ENCODE results near the gene ADAMTS16.

Gene ADAMTS16

DNA sequence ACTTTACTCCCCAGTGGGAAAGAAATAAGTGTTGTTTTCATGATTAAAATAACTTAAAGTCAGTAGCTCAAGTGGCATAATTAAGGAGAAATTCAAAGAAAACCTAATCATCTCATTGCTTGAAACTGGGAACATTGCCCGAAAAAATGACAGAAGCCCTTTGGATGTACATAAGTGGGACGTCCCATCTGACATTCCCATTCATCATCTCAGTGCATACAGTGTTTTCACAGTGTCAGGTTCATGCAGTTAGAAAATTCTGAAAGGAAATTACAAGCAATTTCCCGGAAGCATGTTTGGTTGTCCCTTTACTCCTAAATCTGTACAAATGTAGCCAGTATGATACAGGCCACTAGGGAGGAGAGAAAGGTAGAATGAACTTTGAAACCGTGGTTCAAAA is 95.6 kb downstream of the ADAMTS16 start:
- Histone ChIP-seq H2BK5ac (ENCODE audit: low read depth, low read length, poor library complexity, severe bottlenecking) (no peak overlapping the region), H4K91ac (ENCODE audit: low read length) (no peak overlapping the region), H3K4me1 (ENCODE audit: control insufficient read depth, insufficient read depth, low read depth, low read length) (no peaks in the 10 kb centered on the region), H2BK15ac (ENCODE audit: low read depth, poor library complexity, severe bottlenecking) (no peak overlapping the region), H3K9ac (ENCODE audit: low read length) (no peak overlapping the region), H2BK12ac (ENCODE audit: low read length in 2 of 2) (no peak overlapping the region), H3K79me1 (replicated peaks; ENCODE audit: low read length, poor library complexity, severe bottlenecking) (no peaks in the 10 kb centered on the region), H3K14ac (ENCODE audit: low read length in 2 of 2) (no peak overlapping the region), H3K4me2 (ENCODE audit: low read length, poor library complexity, severe bottlenecking) (no peak overlapping the region), H4K8ac (ENCODE audit: low read length) (no peak overlapping the region), H3K36me3 (ENCODE audit: control insufficient read depth in 1 of 2, insufficient read depth in 2 of 2, low read depth in 1 of 2, low read length in 2 of 2) (no peaks in the 10 kb centered on the region), H3K4me3 (ENCODE audit: insufficient read depth in 1 of 2, low read depth in 1 of 2, low read length in 2 of 2) (no peak overlapping the region), H3K9me3 (ENCODE audit: control insufficient read depth, low read length) (no peaks in the 10 kb centered on the region), H3K27me3 (ENCODE audit: control insufficient read depth in 1 of 2, insufficient read depth in 1 of 2, low read length in 2 of 2) (no peaks in the 10 kb centered on the region), H2AK5ac (ENCODE audit: low read length, severe bottlenecking) (no peak overlapping the region), H3K27ac (ENCODE audit: low read length, poor library complexity, severe bottlenecking) (no peak overlapping the region), H3K23ac (ENCODE audit: low read length in 2 of 2) (no peak overlapping the region), H3K4ac (ENCODE audit: low read depth in 1 of 2, low read length in 2 of 2) (no peak overlapping the region), H2AFZ (ENCODE audit: low read depth, low read length) (no peak overlapping the region), H2BK120ac (ENCODE audit: low read depth, low read length) (no peak overlapping the region), H3K18ac (ENCODE audit: low read depth in 1 of 2, low read length in 2 of 2) (no peak overlapping the region)
- WGBS: 82% methylated on average over 3 of the region's 4 CpGs
- no peak for DNase-seq

DNA sequence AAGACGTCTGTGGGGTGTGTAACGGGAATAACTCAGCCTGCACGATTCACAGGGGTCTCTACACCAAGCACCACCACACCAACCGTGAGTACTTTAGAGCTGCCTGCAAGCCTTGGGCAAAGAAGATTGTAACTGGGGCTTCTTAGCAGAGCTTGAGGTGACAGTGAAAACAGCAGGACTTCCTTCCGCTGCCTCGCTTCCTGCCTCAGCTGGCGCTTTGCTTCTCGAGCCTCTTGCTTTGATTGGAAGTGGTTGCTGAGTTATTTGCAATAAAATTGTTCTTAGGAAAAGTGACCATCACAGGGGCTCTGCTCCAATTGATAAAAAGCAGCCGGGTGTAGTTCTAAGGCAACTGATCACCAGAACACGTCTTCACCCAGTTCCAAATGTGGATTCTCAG is 99.1 kb downstream of the ADAMTS16 start:
- WGBS: 69% methylated on average over 10 of the region's 10 CpGs

DNA sequence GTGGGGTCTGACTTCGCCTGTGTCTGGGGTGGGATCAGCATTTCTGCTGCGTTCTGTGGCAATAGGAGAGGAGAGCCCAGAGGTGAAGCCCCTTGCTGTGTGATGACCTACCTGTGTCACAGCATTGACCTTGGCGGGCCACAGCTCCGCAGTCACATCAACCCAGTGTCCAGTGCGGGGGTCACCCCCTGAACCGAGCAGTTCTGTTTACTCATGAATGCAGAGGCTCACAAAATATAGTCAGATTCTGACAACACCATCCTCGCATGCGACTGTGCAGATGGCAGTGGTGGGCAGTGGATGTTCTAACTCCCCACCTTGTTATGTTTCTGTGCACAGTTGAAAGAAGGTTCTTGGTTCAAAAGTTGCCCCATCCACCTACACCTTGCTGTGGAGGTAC is 100.1 kb downstream of the ADAMTS16 start:
- Histone ChIP-seq H2AFZ (ENCODE audit: low read depth, low read length) (no peak overlapping the region), H4K8ac (ENCODE audit: low read length) (no peak overlapping the region), H3K27ac (ENCODE audit: low read length, poor library complexity, severe bottlenecking) (no peak overlapping the region), H3K4me2 (ENCODE audit: low read length, poor library complexity, severe bottlenecking) (no peak overlapping the region), H3K18ac (ENCODE audit: low read depth in 1 of 2, low read length in 2 of 2) (no peak overlapping the region), H3K4me3 (ENCODE audit: insufficient read depth in 1 of 2, low read depth in 1 of 2, low read length in 2 of 2) (no peak overlapping the region), H2BK15ac (ENCODE audit: low read depth, poor library complexity, severe bottlenecking) (no peak overlapping the region), H3K36me3 (ENCODE audit: control insufficient read depth in 1 of 2, insufficient read depth in 2 of 2, low read depth in 1 of 2, low read length in 2 of 2) (peaks cover 4 to 11% of the 10 kb centered on the region in 2 experiments), H3K9me3 (ENCODE audit: control insufficient read depth, low read length) (no peaks in the 10 kb centered on the region), H2BK5ac (ENCODE audit: low read depth, low read length, poor library complexity, severe bottlenecking) (no peak overlapping the region), H2BK120ac (ENCODE audit: low read depth, low read length) (no peak overlapping the region), H3K27me3 (ENCODE audit: control insufficient read depth in 1 of 2, insufficient read depth in 1 of 2, low read length in 2 of 2) (no peaks in the 10 kb centered on the region), H3K79me1 (replicated peaks; ENCODE audit: low read length, poor library complexity, severe bottlenecking) (no peaks in the 10 kb centered on the region), H3K4ac (ENCODE audit: low read depth in 1 of 2, low read length in 2 of 2) (no peak overlapping the region), H3K4me1 (ENCODE audit: control insufficient read depth, insufficient read depth, low read depth, low read length) (no peaks in the 10 kb centered on the region), H3K9ac (ENCODE audit: low read length) (no peak overlapping the region), H3K23ac (ENCODE audit: low read length in 2 of 2) (no peak overlapping the region), H2BK12ac (ENCODE audit: low read length in 2 of 2) (no peak overlapping the region), H2AK5ac (ENCODE audit: low read length, severe bottlenecking) (no peak overlapping the region), H4K91ac (ENCODE audit: low read length) (no peak overlapping the region), H3K14ac (ENCODE audit: low read length in 2 of 2) (no peak overlapping the region)
- 88% methylated on average over 8 of the region's 8 CpGs for WGBS
- DNase-seq: no peak

More for the DNA sequence above, 99.1 kb downstream of the ADAMTS16 start:
- Histone ChIP-seq H2BK12ac (ENCODE audit: low read length in 2 of 2) (no peak overlapping the region), H3K27me3 (ENCODE audit: control insufficient read depth in 1 of 2, insufficient read depth in 1 of 2, low read length in 2 of 2) (no peaks in the 10 kb centered on the region), H3K23ac (ENCODE audit: low read length in 2 of 2) (no peak overlapping the region), H3K18ac (ENCODE audit: low read depth in 1 of 2, low read length in 2 of 2) (no peak overlapping the region), H4K91ac (ENCODE audit: low read length) (no peak overlapping the region), H3K4me3 (ENCODE audit: insufficient read depth in 1 of 2, low read depth in 1 of 2, low read length in 2 of 2) (no peak overlapping the region), H3K9ac (ENCODE audit: low read length) (no peak overlapping the region), H2BK15ac (ENCODE audit: low read depth, poor library complexity, severe bottlenecking) (no peak overlapping the region), H3K4ac (ENCODE audit: low read depth in 1 of 2, low read length in 2 of 2) (no peak overlapping the region), H3K14ac (ENCODE audit: low read length in 2 of 2) (no peak overlapping the region), H3K4me2 (ENCODE audit: low read length, poor library complexity, severe bottlenecking) (no peak overlapping the region), H3K27ac (ENCODE audit: low read length, poor library complexity, severe bottlenecking) (no peak overlapping the region), H2BK5ac (ENCODE audit: low read depth, low read length, poor library complexity, severe bottlenecking) (no peak overlapping the region), H3K79me1 (replicated peaks; ENCODE audit: low read length, poor library complexity, severe bottlenecking) (no peaks in the 10 kb centered on the region), H3K4me1 (ENCODE audit: control insufficient read depth, insufficient read depth, low read depth, low read length) (no peaks in the 10 kb centered on the region), H2BK120ac (ENCODE audit: low read depth, low read length) (no peak overlapping the region), H4K8ac (ENCODE audit: low read length) (no peak overlapping the region), H3K36me3 (ENCODE audit: control insufficient read depth in 1 of 2, insufficient read depth in 2 of 2, low read depth in 1 of 2, low read length in 2 of 2) (peaks cover 4% of the 10 kb centered on the region in 2 experiments), H3K9me3 (ENCODE audit: control insufficient read depth, low read length) (no peaks in the 10 kb centered on the region), H2AFZ (ENCODE audit: low read depth, low read length) (no peak overlapping the region), H2AK5ac (ENCODE audit: low read length, severe bottlenecking) (no peak overlapping the region)
- DNase-seq: no peak

DNA sequence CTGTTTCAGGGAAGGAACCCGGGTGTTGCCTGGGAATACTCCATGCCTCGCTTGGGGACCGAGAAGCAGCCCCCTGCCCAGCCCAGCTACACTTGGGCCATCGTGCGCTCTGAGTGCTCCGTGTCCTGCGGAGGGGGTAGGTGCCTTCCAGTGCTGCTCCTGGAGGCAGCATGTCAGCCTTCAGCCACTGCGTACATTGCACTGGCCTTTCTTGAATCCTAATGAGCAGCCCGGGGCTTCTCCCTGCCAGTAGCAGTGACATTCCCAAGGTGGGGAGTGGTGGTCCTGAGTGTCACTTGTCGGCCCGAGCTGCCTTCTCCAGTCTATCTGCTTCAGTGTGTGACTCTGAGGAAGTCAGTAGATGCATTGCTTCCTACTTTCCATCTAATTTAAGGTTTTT is 101.9 kb downstream of the ADAMTS16 start:
- Histone ChIP-seq H2BK12ac (ENCODE audit: low read length in 2 of 2) (no peak overlapping the region), H4K91ac (ENCODE audit: low read length) (no peak overlapping the region), H3K4me2 (ENCODE audit: low read length, poor library complexity, severe bottlenecking) (no peak overlapping the region), H3K4me1 (ENCODE audit: control insufficient read depth, insufficient read depth, low read depth, low read length) (no peaks in the 10 kb centered on the region), H3K4ac (ENCODE audit: low read depth in 1 of 2, low read length in 2 of 2) (no peak overlapping the region), H3K4me3 (ENCODE audit: insufficient read depth in 1 of 2, low read depth in 1 of 2, low read length in 2 of 2) (no peak overlapping the region), H3K18ac (ENCODE audit: low read depth in 1 of 2, low read length in 2 of 2) (no peak overlapping the region), H3K27ac (ENCODE audit: low read length, poor library complexity, severe bottlenecking) (no peak overlapping the region), H2BK5ac (ENCODE audit: low read depth, low read length, poor library complexity, severe bottlenecking) (no peak overlapping the region), H3K79me1 (replicated peaks; ENCODE audit: low read length, poor library complexity, severe bottlenecking) (no peaks in the 10 kb centered on the region), H3K23ac (ENCODE audit: low read length in 2 of 2) (no peak overlapping the region), H2AK5ac (ENCODE audit: low read length, severe bottlenecking) (no peak overlapping the region), H3K9me3 (ENCODE audit: control insufficient read depth, low read length) (no peaks in the 10 kb centered on the region), H3K14ac (ENCODE audit: low read length in 2 of 2) (no peak overlapping the region), H4K8ac (ENCODE audit: low read length) (no peak overlapping the region), H2AFZ (ENCODE audit: low read depth, low read length) (no peak overlapping the region), H2BK15ac (ENCODE audit: low read depth, poor library complexity, severe bottlenecking) (no peak overlapping the region), H3K9ac (ENCODE audit: low read length) (no peak overlapping the region), H3K27me3 (ENCODE audit: control insufficient read depth in 1 of 2, insufficient read depth in 1 of 2, low read length in 2 of 2) (no peaks in the 10 kb centered on the region), H3K36me3 (ENCODE audit: control insufficient read depth in 1 of 2, insufficient read depth in 2 of 2, low read depth in 1 of 2, low read length in 2 of 2) (peaks cover 4 to 11% of the 10 kb centered on the region in 2 experiments), H2BK120ac (ENCODE audit: low read depth, low read length) (no peak overlapping the region)
- DNase-seq: no peak
- WGBS: 88% methylated on average over 11 of the region's 11 CpGs

Data from mesenchymal stem cell (in vitro differentiated cells and primary cell).